Suppressor macrophage treated with lipopolysaccharide for 1 hour (primary cell): ENCODE measurements around the gene NGEF.
"Not testable (repeated sequence)": the region's sequence is repeated elsewhere in the genome, so short reads cannot be mapped to it uniquely, and the experiment has no call there.

Experiments used
- DNase-seq, 3 donors: peaks; one replicate each; pipeline ENCODE4 v3.0.0-alpha.2; 2020 to 2022

The NGEF gene

GRCh38 chr2:233013027-233013461 is at the start of gene NGEF:
Gene NGEF, minus strand, starts transcription at chr2:233013256. Its CDS starts 38,366 bp downstream, at chr2:232974890.
- DNase-seq: no peak

GRCh38 chr2:233062451-233062850 is 49.4 kb upstream of the NGEF start:
- DNase-seq: peak in 2 of 3 donors; percentile 22 to 31

GRCh38 chr2:233061591-233062450 is 48.8 kb upstream of the NGEF start:
- DNase-seq: peak in 2 of 3 donors; percentile 49 to 68

GRCh38 chr2:233060980-233061590 is 48.0 kb upstream of the NGEF start:
- peak; percentile 86 to 88 (median 88) for DNase-seq

GRCh38 chr2:233060501-233060979 is 47.5 kb upstream of the NGEF start:
- DNase-seq: no peak

GRCh38 chr2:233059797-233060500 is 46.9 kb upstream of the NGEF start, which contains the start of gene INPP5D:
Gene INPP5D, plus strand, starts transcription at chr2:233060342. Its CDS starts 137 bp downstream, at chr2:233060479.
- DNase-seq: peak; percentile 87 to 92 (median 90)

GRCh38 chr2:233059547-233059796 is 46.4 kb upstream of the NGEF start:
- DNase-seq: peak in 1 of 3 donors; percentile 48

GRCh38 chr2:233058717-233059546 is 45.9 kb upstream of the NGEF start:
- no peak for DNase-seq

GRCh38 chr2:233056961-233057605 is 44.0 kb upstream of the NGEF start:
- no peak for DNase-seq

GRCh38 chr2:233055362-233055761 is 42.3 kb upstream of the NGEF start:
- DNase-seq: no peak

GRCh38 chr2:233053928-233054784 is 41.1 kb upstream of the NGEF start:
- DNase-seq: peak; percentile 72 to 90 (median 78)

- not testable (repeated sequence) for DNase-seq
These were observed 39.5 kb upstream of the NGEF start for GRCh38 chr2:233052517-233052916.

GRCh38 chr2:233051241-233052149 is 38.4 kb upstream of the NGEF start:
- peak; percentile 55 to 63 (median 63) for DNase-seq

- DNase-seq: no peak
These were observed 36.2 kb upstream of the NGEF start for GRCh38 chr2:233049194-233049761.

GRCh38 chr2:233048569-233049193 is 35.6 kb upstream of the NGEF start:
- no peak for DNase-seq

- no peak for DNase-seq
These were observed 34.6 kb upstream of the NGEF start for GRCh38 chr2:233047667-233048066.

GRCh38 chr2:233047206-233047605 is 34.1 kb upstream of the NGEF start:
- DNase-seq: no peak

GRCh38 chr2:233044974-233045605 is 32.0 kb upstream of the NGEF start:
- no peak for DNase-seq
